Measurements from ENCODE around the gene STK32B.

- no peak for TF ChIP-seq EP300 (IDR thresholded peaks at IDR 0.05)
- TF ChIP-seq CTCF (IDR thresholded peaks at IDR 0.05): no peak
These were observed 17.1 kb upstream of the STK32B start for GRCh38 chr4:5034206-5034605.
